ENCODE data around the gene TRNAU1AP. TPM values are rescaled to one million over a fixed set of nuclear protein-coding genes. Genes with fewer than 3 reads are reported as not detected.
A peak's percentile ranks its signal among the peaks of the same experiment; 100 is the strongest.

The TRNAU1AP gene
- total and polyA plus RNA-seq, 10 of the 15 experiments (the other 5 are each of a cell fraction or from before 2014, with no cell fraction given) = 24.3 to 67.0 (median 31.8) TPM

- TF ChIP-seq RELB (IDR thresholded peaks at IDR 0.05; ENCODE audit: low read depth) (peak; percentile 74), LARP7 (IDR thresholded peaks at IDR 0.05) (peak; percentile 72), NBN (IDR thresholded peaks at IDR 0.05) (peak; percentile 86), IKZF2 (IDR thresholded peaks at IDR 0.05) (0 out of 4 replicates have a peak, but pooled peaks of 1 of the 2 experiments have one; percentile 16), EGR1 (IDR thresholded peaks at IDR 0.05; ENCODE audit: borderline replicate concordance in 1 of 2, low read depth in 2 of 2, low read length in 2 of 2) (peak in 1 of 2 experiments; percentile 47; a peak in 1 of 3 replicates), RB1 (IDR thresholded peaks at IDR 0.05; ENCODE audit: borderline replicate concordance) (no peak), IKZF1 (conservative IDR thresholded peaks at IDR 0.05) (peak; percentile 56; the same call in 1 of the 2 replicates), TAF1 (IDR thresholded peaks at IDR 0.05; ENCODE audit: borderline replicate concordance, low read depth, low read length) (peak; percentile 99), BCL3 (IDR thresholded peaks at IDR 0.05; ENCODE audit: borderline replicate concordance, insufficient read depth, low read depth, low read length, poor library complexity, severe bottlenecking) (peak; percentile 67), CREB1 (IDR thresholded peaks at IDR 0.05; ENCODE audit: low read depth) (peak; percentile 66; the same call in 1 of the 2 replicates), SUPT20H (IDR thresholded peaks at IDR 0.05; ENCODE audit: borderline replicate concordance, control insufficient read depth, low read depth, low read length) (no peak), ZBED1 (IDR thresholded peaks at IDR 0.05; ENCODE audit: borderline replicate concordance) (peak; percentile 99), ZNF207 (IDR thresholded peaks at IDR 0.05; ENCODE audit: borderline replicate concordance) (0 out of 2 replicates have a peak, but pooled peaks have one; percentile 54), CBX3 (IDR thresholded peaks at IDR 0.05; ENCODE audit: borderline replicate concordance, low read depth) (no peak), E2F4 (IDR thresholded peaks at IDR 0.05; ENCODE audit: low read depth, low read length) (no peak), CBFB (IDR thresholded peaks at IDR 0.05; ENCODE audit: low read depth) (peak; percentile 99), TCF3 (IDR thresholded peaks at IDR 0.05; ENCODE audit: borderline replicate concordance, insufficient read depth, low read depth, low read length) (peak; percentile 86; the same call in 1 of the 2 replicates), ZBTB4 (CRISPR knock-in tag; IDR thresholded peaks at IDR 0.05) (no peak), CHD1 (IDR thresholded peaks at IDR 0.05; ENCODE audit: low read depth, low read length) (0 out of 2 replicates have a peak, but pooled peaks have one; percentile 92), ZBTB33 (IDR thresholded peaks at IDR 0.05) (no peak)
Measured at GRCh38 chr1:28505406-28506187, 47.3 kb upstream of the TRNAU1AP start, which contains the start of gene RCC1 (continued).

Measured in GM12878 (cell line).